GM21825 (cell line): ENCODE measurements around the gene FBXL13.
"Not testable (repeated sequence)": the region's sequence is repeated elsewhere in the genome, so short reads cannot be mapped to it uniquely, and the experiment has no call there.

Experiments used
- ATAC-seq: cut with Tn5 transposase; IDR thresholded peaks from one replicate; pipeline ENCODE4 v1.9.1; 2021; ENCODE audit warnings: mild to moderate bottlenecking, moderate library complexity; ENCODE audit not compliant: unreplicated experiment

The FBXL13 gene

GRCh38 chr7:102780926-102781325 is 293.7 kb downstream of the FBXL13 start:
- ATAC-seq, result not testable (repeated sequence)

DNA sequence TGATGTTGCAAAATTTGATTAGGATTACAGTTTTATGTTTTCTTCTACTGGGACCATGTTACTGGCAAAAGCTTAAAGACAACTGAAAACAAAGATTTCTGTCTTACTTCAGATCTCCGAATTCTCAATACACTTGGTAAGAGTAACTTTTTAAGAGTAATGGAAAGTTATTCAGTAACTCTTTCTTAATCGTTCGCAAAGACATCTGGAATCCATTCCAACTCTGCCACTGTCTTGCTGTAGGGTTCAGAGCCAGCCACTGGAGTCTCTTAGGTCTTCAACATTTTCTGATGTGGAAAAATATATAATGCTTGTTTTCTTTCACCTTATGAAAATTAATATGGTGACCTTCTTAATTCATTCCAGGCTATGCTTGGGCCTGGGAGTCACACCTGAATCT is 295.9 kb downstream of the FBXL13 start:
- not testable (repeated sequence) for ATAC-seq

- not testable (repeated sequence) for ATAC-seq
Measured at GRCh38 chr7:102776217-102776616, 298.4 kb downstream of the FBXL13 start.

- ATAC-seq, result not testable (repeated sequence)
Measured at GRCh38 chr7:102770467-102770866, 304.1 kb downstream of the FBXL13 start.

GRCh38 chr7:102769657-102770192 is 304.9 kb downstream of the FBXL13 start:
- ATAC-seq, result not testable (repeated sequence)

DNA sequence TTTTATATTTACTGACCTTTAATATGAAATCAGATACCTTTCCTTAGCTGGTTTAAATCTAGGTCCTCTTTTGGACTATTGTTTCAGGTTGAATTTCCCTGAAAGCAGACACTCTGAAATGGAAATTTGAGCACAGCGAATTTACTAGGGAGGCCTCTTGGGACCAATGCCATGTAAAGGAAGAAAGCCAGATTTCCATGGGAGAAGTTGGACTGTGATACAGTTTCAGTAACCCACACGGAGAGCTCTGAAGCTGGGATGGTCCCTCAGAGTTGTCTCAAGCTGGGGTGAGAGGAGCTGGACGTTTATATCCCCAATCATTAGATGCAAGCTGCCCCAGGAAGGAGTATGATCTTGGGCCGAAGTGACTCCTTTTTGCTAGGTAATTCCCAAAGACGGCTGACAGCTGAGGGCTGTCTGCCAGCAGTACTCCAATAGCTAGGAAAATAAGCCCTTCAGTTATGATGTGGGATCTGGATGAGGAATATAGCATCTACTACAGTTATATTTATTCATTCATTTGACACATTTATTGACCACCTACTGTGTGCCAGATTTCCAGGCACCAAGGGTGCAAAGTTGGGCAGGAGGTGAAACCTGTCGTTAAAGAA is 311.2 kb downstream of the FBXL13 start:
- not testable (repeated sequence) for ATAC-seq
